A673 (cell line): Measurements from ENCODE around the gene MLLT11.

ENCODE experiments used
- CTCF ChIP-seq: fragments of 300-800, 200-600 bp; sonication (generic); conservative IDR thresholded peaks from 2 replicates; pipeline ENCODE4 v1.5.1; 2017; ENCODE audit warnings: low read depth, mild to moderate bottlenecking, antibody characterized with exemption, low read length, moderate library complexity, mixed read lengths
- EZH2 ChIP-seq: fragments of 200-600 bp; sonication (generic); IDR thresholded peaks from 2 replicates; pipeline ENCODE4 v1.6.1; 2017; ENCODE audit warnings: borderline replicate concordance, low read depth, mild to moderate bottlenecking, mixed read lengths, antibody characterized with exemption, low read length; ENCODE audit not compliant: poor library complexity, severe bottlenecking

DNA sequence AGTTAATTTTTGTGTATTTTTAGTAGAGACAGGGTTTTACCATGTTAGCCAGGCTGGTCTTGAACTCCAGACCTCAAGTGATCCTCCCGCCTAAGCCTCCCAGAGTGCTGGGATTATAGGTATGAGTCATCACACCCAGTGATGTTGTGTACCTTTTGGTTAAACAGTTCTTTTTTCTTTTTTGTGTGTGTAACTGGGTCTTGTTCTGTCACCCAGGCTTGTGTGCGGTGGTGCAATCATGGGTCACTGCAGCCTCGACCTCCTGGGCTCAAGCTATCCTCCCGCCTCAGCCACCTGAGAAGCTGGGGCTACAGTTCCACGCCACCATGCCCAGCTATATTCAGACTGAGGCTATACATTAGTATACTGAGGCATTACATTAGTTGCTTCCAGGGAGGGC lies 48.1 kb downstream of the MLLT11 start:
- TF ChIP-seq CTCF (no peak), EZH2 (no peak)
